HCT116 (cell line): ENCODE results near the gene SRCIN1. TPM values are rescaled to one million over a fixed set of nuclear protein-coding genes. Genes with fewer than 3 reads are reported as not detected.

Experiments
- ATAC-seq: fragments of 200-7000 bp; cut with Tn5 transposase; 2 replicates; pipeline ENCODE4 v1.9.1; 2020; ENCODE audit warnings: mild to moderate bottlenecking, moderate library complexity
- BruUV-seq: library from RNA; stranded (reverse); fragments of 400-500 nt; replicated peaks from 2 replicates; lab custom pipeline; 2021; lab: Mats Ljungman, UMichigan
- CTCF ChIA-PET: fragments of 300-600 bp; sonication (Branson Sonifier 250); formaldehyde crosslinking; loops from one replicate; lab custom pipeline; 2021; ENCODE audit warnings: antibody characterized with exemption; lab: Charles Lee
- POLR2A ChIA-PET: fragments of 300-600, 350-600 bp; sonication (Branson Sonifier 250); formaldehyde crosslinking; loops from one replicate; lab custom pipeline; 2021; ENCODE audit warnings: antibody characterized with exemption; lab: Charles Lee
- RAD21 ChIA-PET, 2 experiments: fragments of 300-600 bp; sonication (Branson Sonifier 250); formaldehyde crosslinking; loops; one replicate each; lab custom pipeline; 2023; ENCODE audit warnings: low total read pairs in 2 of 2; ENCODE audit not compliant: uncharacterized antibody in 2 of 2, unreplicated experiment in 2 of 2, low non-redundant PET in 1 of 2; lab: Charles Lee
- DNase-seq: peaks from one replicate; pipeline ENCODE4 v3.0.0-alpha.2; 2010; ENCODE audit warnings: low read depth, low spot score
- H2AFZ ChIP-seq: fragments of 200-600 bp; shearing (Covaris generic), sonication (generic); 2 replicates; pipeline ENCODE4 v1.6.1; 2017; ENCODE audit warnings: low read depth, mixed run types, mixed read lengths, antibody characterized with exemption, low read length; ENCODE audit not compliant: poor library complexity, severe bottlenecking
- H3K27ac ChIP-seq: 2 replicates; pipeline ENCODE4 v1.5.1; 2012; ENCODE audit warnings: low read depth, low read length
- H3K27me3 ChIP-seq: fragments of 200-600 bp; sonication (generic); 2 replicates; pipeline ENCODE4 v1.6.1; 2016; ENCODE audit warnings: mixed run types, low read length, mixed read lengths; ENCODE audit not compliant: insufficient read depth
- H3K36me3 ChIP-seq, 2 experiments: fragments of 200-500 bp in 1 of 2; fragments of 200-600 bp in 1 of 2; sonication (Bioruptor generic) in 1 of 2; sonication (generic) in 1 of 2; 2 replicates each; pipeline versions ENCODE4 v1.5.1 to v1.6.1; 2014 to 2016; ENCODE audit warnings: low read length in 2 of 2, inconsistent platforms in 1 of 2, mixed read lengths in 1 of 2, mixed run types in 1 of 2; ENCODE audit not compliant: insufficient read depth in 2 of 2, control insufficient read depth in 1 of 2
- H3K4me1 ChIP-seq, 2 experiments: fragments of 200-600 bp in 1 of 2; sonication (generic) in 1 of 2; 2 replicates each; pipeline versions ENCODE4 v1.5.1 to v1.6.1; 2012 to 2017; ENCODE audit warnings: low read length in 2 of 2, inconsistent platforms in 1 of 2, mild to moderate bottlenecking in 1 of 2, mixed read lengths in 1 of 2, mixed run types in 1 of 2, moderate library complexity in 1 of 2; ENCODE audit not compliant: insufficient read depth in 2 of 2, control insufficient read depth in 1 of 2
- H3K4me2 ChIP-seq: fragments of 200-600 bp; sonication (generic); 2 replicates; pipeline ENCODE4 v1.6.1; 2017; ENCODE audit warnings: mixed run types, low read length, mixed read lengths
- H3K4me3 ChIP-seq, 2 experiments: fragments of 200-600 bp in 1 of 2; sonication (generic) in 1 of 2; replicated peaks in 1 of 2; 2 replicates each; pipeline ENCODE4 v1.5.1; 2011 to 2016; ENCODE audit warnings: low read length in 2 of 2, control low read depth in 1 of 2, low read depth in 1 of 2, mild to moderate bottlenecking in 1 of 2, mixed read lengths in 1 of 2, mixed run types in 1 of 2
- H3K79me2 ChIP-seq: fragments of 200-600 bp; sonication (generic); 2 replicates; pipeline ENCODE4 v1.6.1; 2017; ENCODE audit warnings: mild to moderate bottlenecking, mixed run types, low read length, moderate library complexity, mixed read lengths; ENCODE audit not compliant: insufficient read depth
- H3K9ac ChIP-seq: fragments of 200-600 bp; sonication (generic); 2 replicates; pipeline ENCODE4 v1.6.1; 2016; ENCODE audit warnings: low read length, mixed read lengths
- H3K9me2 ChIP-seq: fragments of 200-600 bp; sonication (generic), shearing (Covaris generic); 2 replicates; pipeline ENCODE4 v1.6.1; 2017; ENCODE audit warnings: mixed run types, mild to moderate bottlenecking, moderate library complexity; ENCODE audit not compliant: insufficient read depth
- H3K9me3 ChIP-seq, 2 experiments: fragments of 200-500 bp in 1 of 2; fragments of 200-600 bp in 1 of 2; sonication (Bioruptor generic) in 1 of 2; sonication (generic) in 1 of 2; 2 replicates each; pipeline ENCODE4 v1.6.1; 2014 to 2017; ENCODE audit warnings: low read length in 2 of 2, mixed read lengths in 2 of 2, inconsistent platforms in 1 of 2, low read depth in 1 of 2, mild to moderate bottlenecking in 1 of 2, mixed run types in 1 of 2, moderate library complexity in 1 of 2; ENCODE audit not compliant: control insufficient read depth in 1 of 2, insufficient read depth in 1 of 2
- H4K20me1 ChIP-seq: fragments of 200-600 bp; sonication (generic), shearing (Covaris generic); 2 replicates; pipeline ENCODE4 v1.6.1; 2017; ENCODE audit warnings: mixed run types, mild to moderate bottlenecking, moderate library complexity; ENCODE audit not compliant: insufficient read depth
- CBX3 ChIP-seq: IDR thresholded peaks from 2 replicates; pipeline ENCODE4 v1.6.1; 2012; ENCODE audit warnings: low read depth
- EZH2phosphoT487 ChIP-seq: fragments of 200-600 bp; IDR thresholded peaks from 2 replicates; pipeline ENCODE4 v1.6.1; 2018; ENCODE audit warnings: antibody characterized with exemption, borderline replicate concordance
- JUND ChIP-seq: IDR thresholded peaks from 2 replicates; pipeline ENCODE4 v1.6.1; 2012
- POLR2AphosphoS5 ChIP-seq: IDR thresholded peaks from 2 replicates; pipeline ENCODE4 v1.6.1; 2011; ENCODE audit warnings: mild to moderate bottlenecking, low read depth, low read length, moderate library complexity
- SIN3A ChIP-seq: IDR thresholded peaks from 2 replicates; pipeline ENCODE4 v1.6.1; 2012; ENCODE audit warnings: low read depth
- SP1 ChIP-seq: IDR thresholded peaks from 2 replicates; pipeline ENCODE4 v1.6.1; 2012; ENCODE audit warnings: low read depth
- TCF7L2 ChIP-seq: IDR thresholded peaks from 2 replicates; pipeline ENCODE4 v1.7.0; 2011; ENCODE audit warnings: borderline replicate concordance, inconsistent platforms; ENCODE audit not compliant: insufficient read depth, insufficient read length; ENCODE audit errors: extremely low read depth
- ZNF274 ChIP-seq: fragments of 200-500 bp; sonication (Bioruptor generic); IDR thresholded peaks from 2 replicates; pipeline ENCODE4 v1.6.1; 2014; ENCODE audit warnings: mild to moderate bottlenecking, low read depth, low read length, inconsistent platforms
- intact Hi-C: fragments of 100-400 bp; cut with micrococcal nuclease; formaldehyde crosslinking; loops from 2 replicates; pipeline ENCODE4 v1.10.0; 2022
- total RNA-seq: library from RNA; stranded (reverse); gene quantifications from one replicate; pipeline ENCODE4 v1.2.1, GENCODE V29; 2021; ENCODE audit not compliant: unreplicated experiment
- TF ChIP-seq, protein P1 (sequence below): IDR thresholded peaks from 2 replicates; pipeline ENCODE4 v1.6.1; 2012
- TF ChIP-seq, protein P2 (sequence below): IDR thresholded peaks from 2 replicates; pipeline ENCODE4 v1.6.1; 2012; ENCODE audit warnings: low read depth

The SRCIN1 gene
- total RNA-seq, 1 experiment from 2014 or later = 10.5 TPM

DNA sequence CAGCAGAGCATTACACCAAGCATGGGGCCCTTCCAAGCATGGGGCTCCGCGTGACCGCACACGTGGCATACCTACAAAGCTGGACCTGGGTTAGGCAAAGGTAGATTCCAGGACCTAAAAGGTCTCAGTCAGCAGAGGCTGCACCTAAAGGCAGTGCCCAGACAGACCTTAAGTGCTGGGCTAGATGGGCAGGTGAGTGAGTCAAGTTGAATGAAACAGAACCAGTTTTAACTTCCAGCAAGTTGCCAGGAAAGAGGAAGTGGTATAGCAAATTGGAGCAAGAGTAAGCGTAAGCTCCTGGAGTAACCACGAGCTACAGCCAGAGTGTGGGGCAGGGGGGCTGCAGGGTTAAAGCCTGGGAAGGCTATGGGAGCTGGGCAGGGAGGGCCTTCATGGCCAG is 49.5 kb downstream of the SRCIN1 start:
- Histone ChIP-seq H3K9ac (no peak overlapping the region), H3K4me2 (no peak overlapping the region)
- CTCF ChIA-PET = interaction anchor here (0.9 to 1.6 kb wide), 2 partner anchors 107 to 111 kb away, joined by 4 to 6 read pairs; no protein-coding TSS in a partner anchor
- TF ChIP-seq, protein P1, sequence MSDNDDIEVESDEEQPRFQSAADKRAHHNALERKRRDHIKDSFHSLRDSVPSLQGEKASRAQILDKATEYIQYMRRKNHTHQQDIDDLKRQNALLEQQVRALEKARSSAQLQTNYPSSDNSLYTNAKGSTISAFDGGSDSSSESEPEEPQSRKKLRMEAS = no peak
- TF ChIP-seq EZH2phosphoT487 (no peak), CBX3 (no peak), SIN3A (no peak), POLR2AphosphoS5 (no peak), ZNF274 (no peak), TCF7L2 (no peak), SP1 (no peak), JUND (no peak)
- TF ChIP-seq, protein P2, sequence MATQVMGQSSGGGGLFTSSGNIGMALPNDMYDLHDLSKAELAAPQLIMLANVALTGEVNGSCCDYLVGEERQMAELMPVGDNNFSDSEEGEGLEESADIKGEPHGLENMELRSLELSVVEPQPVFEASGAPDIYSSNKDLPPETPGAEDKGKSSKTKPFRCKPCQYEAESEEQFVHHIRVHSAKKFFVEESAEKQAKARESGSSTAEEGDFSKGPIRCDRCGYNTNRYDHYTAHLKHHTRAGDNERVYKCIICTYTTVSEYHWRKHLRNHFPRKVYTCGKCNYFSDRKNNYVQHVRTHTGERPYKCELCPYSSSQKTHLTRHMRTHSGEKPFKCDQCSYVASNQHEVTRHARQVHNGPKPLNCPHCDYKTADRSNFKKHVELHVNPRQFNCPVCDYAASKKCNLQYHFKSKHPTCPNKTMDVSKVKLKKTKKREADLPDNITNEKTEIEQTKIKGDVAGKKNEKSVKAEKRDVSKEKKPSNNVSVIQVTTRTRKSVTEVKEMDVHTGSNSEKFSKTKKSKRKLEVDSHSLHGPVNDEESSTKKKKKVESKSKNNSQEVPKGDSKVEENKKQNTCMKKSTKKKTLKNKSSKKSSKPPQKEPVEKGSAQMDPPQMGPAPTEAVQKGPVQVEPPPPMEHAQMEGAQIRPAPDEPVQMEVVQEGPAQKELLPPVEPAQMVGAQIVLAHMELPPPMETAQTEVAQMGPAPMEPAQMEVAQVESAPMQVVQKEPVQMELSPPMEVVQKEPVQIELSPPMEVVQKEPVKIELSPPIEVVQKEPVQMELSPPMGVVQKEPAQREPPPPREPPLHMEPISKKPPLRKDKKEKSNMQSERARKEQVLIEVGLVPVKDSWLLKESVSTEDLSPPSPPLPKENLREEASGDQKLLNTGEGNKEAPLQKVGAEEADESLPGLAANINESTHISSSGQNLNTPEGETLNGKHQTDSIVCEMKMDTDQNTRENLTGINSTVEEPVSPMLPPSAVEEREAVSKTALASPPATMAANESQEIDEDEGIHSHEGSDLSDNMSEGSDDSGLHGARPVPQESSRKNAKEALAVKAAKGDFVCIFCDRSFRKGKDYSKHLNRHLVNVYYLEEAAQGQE = no peak
- TF ChIP-seq, all 23 proteins: peak for 0
- Histone ChIP-seq H3K36me3 (no peaks in the 10 kb centered on the region), H3K27me3 (no peaks in the 10 kb centered on the region), H3K27ac (no peak overlapping the region), H3K79me2 (no peaks in the 10 kb centered on the region), H3K9me3 (no peaks in the 10 kb centered on the region), H3K4me3 (no peak overlapping the region), H3K9me2 (no peaks in the 10 kb centered on the region), H2AFZ (no peak overlapping the region), H3K4me1 (peaks cover 21 to 42% of the 10 kb centered on the region in 2 experiments), H4K20me1 (no peaks in the 10 kb centered on the region)
- no peak for ATAC-seq
- ChIA-PET RAD21 (no interaction called here), POLR2A (interaction anchor here (0.9 kb wide), 1 partner anchor 130 kb away, joined by 3 read pairs; no protein-coding TSS in a partner anchor)
- no peak for DNase-seq
- BruUV-seq = no TSS peak
- intact Hi-C loops = no loop called here
